GM19025 (cell line): ENCODE data around the gene MACROD2.

Experiments
- ATAC-seq: cut with Tn5 transposase; IDR thresholded peaks from one replicate; pipeline ENCODE4 v1.9.1; 2021; ENCODE audit warnings: mild to moderate bottlenecking, low read depth, moderate library complexity; ENCODE audit not compliant: unreplicated experiment

MACROD2 gene

GRCh38 chr20:15047042-15047441, 1051.7 kb downstream of the MACROD2 start:
- ATAC-seq = no peak

- no peak for ATAC-seq
Observed at GRCh38 chr20:15047601-15048000, 1052.3 kb downstream of the MACROD2 start.

- no peak for ATAC-seq
Observed at GRCh38 chr20:15056246-15056645, 1060.9 kb downstream of the MACROD2 start.

- ATAC-seq = no peak
Observed at GRCh38 chr20:15058841-15059240, 1063.5 kb downstream of the MACROD2 start.

GRCh38 chr20:15059438-15059837, 1064.1 kb downstream of the MACROD2 start:
- ATAC-seq = no peak

- ATAC-seq = no peak
Observed at GRCh38 chr20:15060265-15061060, 1065.1 kb downstream of the MACROD2 start.

GRCh38 chr20:15061061-15061430, 1065.7 kb downstream of the MACROD2 start:
- no peak for ATAC-seq

GRCh38 chr20:15061955-15062354, 1066.6 kb downstream of the MACROD2 start:
- no peak for ATAC-seq

- ATAC-seq = no peak
Observed at GRCh38 chr20:15063081-15063480, 1067.8 kb downstream of the MACROD2 start.

GRCh38 chr20:15064741-15065140, 1069.4 kb downstream of the MACROD2 start:
- no peak for ATAC-seq

GRCh38 chr20:15065794-15066193, 1070.5 kb downstream of the MACROD2 start:
- no peak for ATAC-seq

- no peak for ATAC-seq
Observed at GRCh38 chr20:15068486-15068885, 1073.2 kb downstream of the MACROD2 start.

GRCh38 chr20:15069355-15069754, 1074.0 kb downstream of the MACROD2 start:
- no peak for ATAC-seq

GRCh38 chr20:15071085-15071808, 1075.9 kb downstream of the MACROD2 start:
- no peak for ATAC-seq

GRCh38 chr20:15072316-15072715, 1077.0 kb downstream of the MACROD2 start:
- ATAC-seq = no peak

- ATAC-seq = no peak
Observed at GRCh38 chr20:15075586-15075985, 1080.3 kb downstream of the MACROD2 start.

- ATAC-seq = no peak
Observed at GRCh38 chr20:15076785-15077184, 1081.5 kb downstream of the MACROD2 start.

- no peak for ATAC-seq
Observed at GRCh38 chr20:15077733-15078250, 1082.5 kb downstream of the MACROD2 start.

GRCh38 chr20:15079594-15080340, 1084.5 kb downstream of the MACROD2 start:
- no peak for ATAC-seq

GRCh38 chr20:15081261-15081660, 1085.9 kb downstream of the MACROD2 start:
- ATAC-seq = no peak

- ATAC-seq = no peak
Observed at GRCh38 chr20:15091421-15092037, 1096.2 kb downstream of the MACROD2 start.
